GM21367 (cell line): ENCODE results near the gene GPR162.
"Not testable (repeated sequence)": the region's sequence is repeated elsewhere in the genome, so short reads cannot be mapped to it uniquely, and the experiment has no call there.

Experiments used
- ATAC-seq: cut with Tn5 transposase; IDR thresholded peaks from one replicate; pipeline ENCODE4 v1.9.1; 2021; ENCODE audit not compliant: unreplicated experiment

GPR162 gene

GRCh38 chr12:6854036-6854435 lies 32.4 kb downstream of the GPR162 start:
- ATAC-seq, result no peak

GRCh38 chr12:6855322-6855721 lies 33.7 kb downstream of the GPR162 start:
- no peak for ATAC-seq

- no peak for ATAC-seq
Observed at GRCh38 chr12:6858799-6859198, 37.2 kb downstream of the GPR162 start.

GRCh38 chr12:6860116-6860515 lies 38.5 kb downstream of the GPR162 start:
- ATAC-seq, result no peak

- no peak for ATAC-seq
Observed at GRCh38 chr12:6860942-6861341, 39.3 kb downstream of the GPR162 start.

GRCh38 chr12:6861391-6861790 lies 39.8 kb downstream of the GPR162 start:
- ATAC-seq, result no peak

- ATAC-seq, result no peak
Observed at GRCh38 chr12:6863033-6863432, 41.4 kb downstream of the GPR162 start.

- ATAC-seq, result no peak
Observed at GRCh38 chr12:6863586-6864321, 42.1 kb downstream of the GPR162 start.

GRCh38 chr12:6865307-6865706 lies 43.7 kb downstream of the GPR162 start:
- not testable (repeated sequence) for ATAC-seq

GRCh38 chr12:6866163-6866919 lies 44.7 kb downstream of the GPR162 start:
- no peak for ATAC-seq

GRCh38 chr12:6866920-6867412 lies 45.3 kb downstream of the GPR162 start:
- ATAC-seq, result peak; percentile 6

- ATAC-seq, result peak; percentile 30
Observed at GRCh38 chr12:6867413-6868210, 46.0 kb downstream of the GPR162 start, which contains the start of gene TPI1. TPI1 (plus strand) TSS chr12:6867531; CDS start chr12:6867567, 36 bp downstream.

- ATAC-seq, result no peak
Observed at GRCh38 chr12:6868211-6869048, 46.8 kb downstream of the GPR162 start.

- ATAC-seq, result no peak
Observed at GRCh38 chr12:6869049-6870021, 47.7 kb downstream of the GPR162 start.

- ATAC-seq, result not testable (repeated sequence)
Observed at GRCh38 chr12:6870304-6870703, 48.7 kb downstream of the GPR162 start.

GRCh38 chr12:6871052-6871957 lies 49.7 kb downstream of the GPR162 start:
- ATAC-seq, result no peak

- peak; percentile 28 for ATAC-seq
Observed at GRCh38 chr12:6872073-6873048, 50.7 kb downstream of the GPR162 start.
